A549 (cell line): Measurements from ENCODE around the gene UGT1A9. TPM values are rescaled to one million over a fixed set of nuclear protein-coding genes. Genes with fewer than 3 reads are reported as not detected.

Experiments used
- ATAC-seq, 2 experiments: fragments of 200-7000 bp in 1 of 2; fragments of >200 bp in 1 of 2; cut with Nextera tagmentation in 1 of 2; cut with Tn5 transposase in 1 of 2; 3 replicates each; pipeline versions ENCODE4 v1.8.0 to v1.9.1; 2018 to 2020; ENCODE audit warnings: mild to moderate bottlenecking in 1 of 2, moderate library complexity in 1 of 2
- CTCF ChIA-PET: fragments of 300-600 bp; sonication (Branson Sonifier 250); formaldehyde crosslinking; extraction: SDS; loops from one replicate; lab custom pipeline; 2021; ENCODE audit warnings: antibody characterized with exemption, inconsistent platforms; lab: Yijun Ruan, JAX
- POLR2A ChIA-PET: fragments of 350-600 bp; formaldehyde crosslinking; extraction: SDS; loops from one replicate; lab custom pipeline; 2021; ENCODE audit warnings: antibody characterized with exemption, inconsistent platforms; lab: Yijun Ruan, JAX
- DNase-seq, 2 experiments: peaks; one replicate each; pipeline versions ENCODE4 v3.0.0 to v3.0.0-alpha.2; 2011 to 2016; ENCODE audit warnings: low read depth in 1 of 2, low spot score in 1 of 2
- FAIRE-seq: peaks from 2 replicates; lab custom pipeline; 2011; peaks lifted over from hg19 to GRCh38; lab: Jason Lieb, UNC
- H3K27ac ChIP-seq, 2 experiments: fragments of >200 bp; sonication (Bioruptor Twin); formaldehyde crosslinking; 3 replicates each; pipeline ENCODE4 v1.5.1; 2016 to 2017
- H3K4me1 ChIP-seq: fragments of >200 bp; sonication (Bioruptor Twin); formaldehyde crosslinking; 3 replicates; pipeline ENCODE4 v1.6.1; 2016
- H3K4me2 ChIP-seq: fragments of >200 bp; sonication (Bioruptor Twin); formaldehyde crosslinking; 3 replicates; pipeline ENCODE4 v1.6.1; 2016
- H3K4me3 ChIP-seq: fragments of >200 bp; sonication (Bioruptor Twin); formaldehyde crosslinking; 3 replicates; pipeline ENCODE4 v1.5.1; 2016
- H3K9me3 ChIP-seq: fragments of >200 bp; sonication (Bioruptor Twin); formaldehyde crosslinking; 3 replicates; pipeline ENCODE4 v1.6.1; 2016
- ATOH8 ChIP-seq: fragments of 250-450 bp; sonication (Bioruptor Pico); IDR thresholded peaks from 2 replicates; pipeline ENCODE4 v1.5.0; 2020; ENCODE audit warnings: low read depth, mild to moderate bottlenecking, moderate library complexity
- CBX2 ChIP-seq: fragments of 200-600 bp; sonication (generic); IDR thresholded peaks from 2 replicates; pipeline ENCODE4 v1.6.1; 2016; ENCODE audit warnings: low read depth, mild to moderate bottlenecking, borderline replicate concordance
- CHD4 ChIP-seq: fragments of 200-600 bp; sonication (generic); IDR thresholded peaks from 2 replicates; pipeline ENCODE4 v1.6.1; 2016; ENCODE audit warnings: antibody characterized with exemption, mild to moderate bottlenecking, borderline replicate concordance
- CTCF ChIP-seq: fragments of >200 bp; sonication (Bioruptor Twin); formaldehyde crosslinking; IDR thresholded peaks from 3 replicates; pipeline ENCODE4 v1.5.1; 2016
- EHF ChIP-seq: fragments of 250-450 bp; sonication (Bioruptor Pico); IDR thresholded peaks from 2 replicates; pipeline ENCODE4 v1.5.0; 2020; ENCODE audit warnings: mild to moderate bottlenecking
- EP300 ChIP-seq, 2 experiments: fragments of >200 bp; sonication (Bioruptor Twin); formaldehyde crosslinking; IDR thresholded peaks; 2 replicates in 1 of 2; 3 replicates in 1 of 2; pipeline ENCODE4 v1.6.1; 2016 to 2017
- FOSB ChIP-seq: fragments of 250-450 bp; sonication (Bioruptor Pico); IDR thresholded peaks from 2 replicates; pipeline ENCODE4 v1.5.0; 2020; ENCODE audit warnings: mild to moderate bottlenecking, moderate library complexity
- HEYL ChIP-seq: fragments of 250-450 bp; sonication (Bioruptor Pico); IDR thresholded peaks from 2 replicates; pipeline ENCODE4 v1.8.0; 2021; ENCODE audit warnings: mild to moderate bottlenecking, moderate library complexity
- MAFK ChIP-seq: fragments of 450-650 bp; IDR thresholded peaks from 2 replicates; pipeline ENCODE4 v1.6.1; 2014; ENCODE audit not compliant: partially characterized antibody
- MAZ ChIP-seq: fragments of 150-350 bp; IDR thresholded peaks from 2 replicates; pipeline ENCODE4 v1.6.1; 2014; ENCODE audit warnings: antibody characterized with exemption, low read depth, low read length, borderline replicate concordance
- MYC ChIP-seq: IDR thresholded peaks from 2 replicates; pipeline ENCODE4 v1.6.1; 2012; ENCODE audit warnings: mild to moderate bottlenecking, inconsistent platforms, low read length, improper control_type of control experiment, borderline replicate concordance
- PBX3 ChIP-seq: IDR thresholded peaks from 2 replicates; pipeline ENCODE4 v1.6.1; 2012
- POLR2A ChIP-seq: IDR thresholded peaks from 2 replicates; pipeline ENCODE4 v1.6.1; 2012; ENCODE audit warnings: mild to moderate bottlenecking, low read length
- RARB ChIP-seq: fragments of 250-450 bp; sonication (Bioruptor Pico); IDR thresholded peaks from 2 replicates; pipeline ENCODE4 v1.8.0; 2021; ENCODE audit warnings: mild to moderate bottlenecking, moderate library complexity
- RCOR1 ChIP-seq: fragments of 150-350 bp; IDR thresholded peaks from 2 replicates; pipeline ENCODE4 v1.6.1; 2014; ENCODE audit warnings: antibody characterized with exemption, low read length, low read depth
- RNF2 ChIP-seq: fragments of 200-600 bp; sonication (generic); IDR thresholded peaks from 2 replicates; pipeline ENCODE4 v1.6.1; 2016; ENCODE audit warnings: low read depth, mild to moderate bottlenecking, antibody characterized with exemption, moderate library complexity, borderline replicate concordance
- TP53 ChIP-seq: fragments of 250-450 bp; sonication (Bioruptor Pico); IDR thresholded peaks from 2 replicates; pipeline ENCODE4 v1.5.0; 2021; ENCODE audit warnings: mild to moderate bottlenecking, moderate library complexity
- WGBS: methylation state at CpG from one replicate; pipeline ENCODE4 v1.1.6; 2017; ENCODE audit errors: missing lambda C conversion rate; 5-methylcytosine and 5-hydroxymethylcytosine counted together
- polyA plus RNA-seq, 4 experiments: library from polyadenylated mRNA; depleted of rRNA in 3 of 4; stranded (reverse); fragments of >200 nt; fragmentation: RNase III in 1 of 4; extraction: RNeasy Plus Mini Kit Qiagen cat#74134 plus additional on column Dnase treatment in 1 of 4; gene quantifications; 2 replicates in 3 of 4; 3 replicates in 1 of 4; pipeline ENCODE4 v1.2.3, GENCODE V29; 2011 to 2017
- TF ChIP-seq, protein P1 (sequence below): fragments of 450-650 bp; IDR thresholded peaks from 2 replicates; pipeline ENCODE4 v1.6.1; 2014; ENCODE audit warnings: antibody characterized with exemption
- TF ChIP-seq, protein P2 (sequence below): IDR thresholded peaks from 2 replicates; pipeline ENCODE4 v1.6.1; 2012
- TF ChIP-seq, protein P3 (sequence below): fragments of >200 bp; sonication (Bioruptor Twin); formaldehyde crosslinking; IDR thresholded peaks from 2 replicates; pipeline ENCODE4 v1.6.1; 2016
- TF ChIP-seq, protein P4 (sequence below): fragments of >200 bp; sonication (Bioruptor Twin); formaldehyde crosslinking; IDR thresholded peaks from 3 replicates; pipeline ENCODE4 v1.6.1; 2016

Gene UGT1A9
- polyA plus RNA-seq, 2 of the 4 experiments (the other 2 are of a cell fraction), result 11.0 to 13.1 TPM

DNA sequence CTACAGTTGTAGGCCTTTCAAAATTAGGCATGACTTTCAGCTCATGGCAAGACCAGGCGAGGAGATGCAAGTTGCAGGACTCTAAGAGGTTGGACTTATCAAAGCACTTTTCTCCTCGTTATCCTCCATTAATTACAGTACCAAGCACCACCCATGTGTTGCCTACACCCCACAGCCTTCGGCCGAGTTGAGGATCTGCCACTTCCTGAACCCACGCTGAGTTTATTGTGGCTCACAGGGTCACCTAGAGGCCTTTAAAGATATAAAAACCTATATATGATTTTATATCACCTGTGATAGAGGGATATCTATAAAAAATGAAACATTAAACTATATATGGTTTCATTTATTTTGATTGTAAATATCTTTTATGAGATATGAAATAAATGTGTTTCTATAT is 32.9 kb upstream of the UGT1A9 start:
- H3K4me2 ChIP-seq, result no peak overlapping the region
- CTCF ChIA-PET, result no interaction called here
- DNase-seq, result no peak
- H3K4me3 ChIP-seq, result no peak overlapping the region
- no peaks in the 10 kb centered on the region for H3K4me1 ChIP-seq
- 0 out of 6 replicates have a peak overlapping the region, but pooled peaks of 1 of the 2 experiments have one; percentile 25 for H3K27ac ChIP-seq
- POLR2A ChIA-PET, result no interaction called here
- H3K9me3 ChIP-seq, result peaks cover 19% of the 10 kb centered on the region; the same call in 2 of the 3 replicates
- no peak for FAIRE-seq
- 78% methylated on average over 5 of the region's 5 CpGs for WGBS
- no peak for ATAC-seq
- TF ChIP-seq ATOH8 (CRISPR knock-in tag) (no peak), RARB (CRISPR knock-in tag) (no peak), RNF2 (no peak), CHD4 (no peak), MAFK (no peak), CBX2 (no peak), HEYL (no peak), CTCF (no peak), TP53 (CRISPR knock-in tag) (no peak), EHF (CRISPR knock-in tag) (no peak)
- TF ChIP-seq, protein P1, sequence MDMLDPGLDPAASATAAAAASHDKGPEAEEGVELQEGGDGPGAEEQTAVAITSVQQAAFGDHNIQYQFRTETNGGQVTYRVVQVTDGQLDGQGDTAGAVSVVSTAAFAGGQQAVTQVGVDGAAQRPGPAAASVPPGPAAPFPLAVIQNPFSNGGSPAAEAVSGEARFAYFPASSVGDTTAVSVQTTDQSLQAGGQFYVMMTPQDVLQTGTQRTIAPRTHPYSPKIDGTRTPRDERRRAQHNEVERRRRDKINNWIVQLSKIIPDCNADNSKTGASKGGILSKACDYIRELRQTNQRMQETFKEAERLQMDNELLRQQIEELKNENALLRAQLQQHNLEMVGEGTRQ, result no peak
- TF ChIP-seq, protein P2, sequence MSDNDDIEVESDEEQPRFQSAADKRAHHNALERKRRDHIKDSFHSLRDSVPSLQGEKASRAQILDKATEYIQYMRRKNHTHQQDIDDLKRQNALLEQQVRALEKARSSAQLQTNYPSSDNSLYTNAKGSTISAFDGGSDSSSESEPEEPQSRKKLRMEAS, result no peak

GRCh38 chr2:233639860-233640259 is 31.8 kb upstream of the UGT1A9 start:
- H3K4me1 ChIP-seq, result no peaks in the 10 kb centered on the region
- FAIRE-seq (no peak), ATAC-seq (no peak)

More at GRCh38 chr2:233639860-233640259, 31.8 kb upstream of the UGT1A9 start:
- ChIA-PET CTCF (no interaction called here), POLR2A (no interaction called here)
- no peak overlapping the region for H3K4me3 ChIP-seq
- H3K27ac ChIP-seq, result no peak overlapping the region
- peaks cover 29% of the 10 kb centered on the region for H3K9me3 ChIP-seq
- H3K4me2 ChIP-seq, result no peak overlapping the region
- TF ChIP-seq FOSB (CRISPR knock-in tag), result no peak
- TF ChIP-seq, protein P3, sequence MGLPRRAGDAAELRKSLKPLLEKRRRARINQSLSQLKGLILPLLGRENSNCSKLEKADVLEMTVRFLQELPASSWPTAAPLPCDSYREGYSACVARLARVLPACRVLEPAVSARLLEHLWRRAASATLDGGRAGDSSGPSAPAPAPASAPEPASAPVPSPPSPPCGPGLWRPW, result no peak
- no peak for TF ChIP-seq MYC
- TF ChIP-seq, protein P4, sequence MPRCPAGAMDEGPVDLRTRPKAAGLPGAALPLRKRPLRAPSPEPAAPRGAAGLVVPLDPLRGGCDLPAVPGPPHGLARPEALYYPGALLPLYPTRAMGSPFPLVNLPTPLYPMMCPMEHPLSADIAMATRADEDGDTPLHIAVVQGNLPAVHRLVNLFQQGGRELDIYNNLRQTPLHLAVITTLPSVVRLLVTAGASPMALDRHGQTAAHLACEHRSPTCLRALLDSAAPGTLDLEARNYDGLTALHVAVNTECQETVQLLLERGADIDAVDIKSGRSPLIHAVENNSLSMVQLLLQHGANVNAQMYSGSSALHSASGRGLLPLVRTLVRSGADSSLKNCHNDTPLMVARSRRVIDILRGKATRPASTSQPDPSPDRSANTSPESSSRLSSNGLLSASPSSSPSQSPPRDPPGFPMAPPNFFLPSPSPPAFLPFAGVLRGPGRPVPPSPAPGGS, result no peak
- no peak for TF ChIP-seq MAZ
- TF ChIP-seq, protein P1, result no peak
- TF ChIP-seq, protein P2, result no peak
- TF ChIP-seq HEYL, result no peak
- no peak for TF ChIP-seq PBX3
- no peak for TF ChIP-seq POLR2A
- no peak for TF ChIP-seq RARB (CRISPR knock-in tag)
- no peak for TF ChIP-seq RCOR1
- no peak for TF ChIP-seq EP300 (IDR thresholded peaks at IDR 0.05)
- no peak for DNase-seq
